Loucy (cell line): ENCODE results near the gene ZNF385C.

Experiments
- H2AFZ ChIP-seq: fragments of 200-600 bp; sonication (generic); 2 replicates; pipeline ENCODE4 v1.6.0; 2016; ENCODE audit warnings: antibody characterized with exemption, mild to moderate bottlenecking, low read length, moderate library complexity
- H3F3A ChIP-seq: fragments of 200-600 bp; 2 replicates; pipeline ENCODE4 v1.6.0; 2016; ENCODE audit warnings: antibody characterized with exemption, low read depth, mild to moderate bottlenecking
- H3K27me3 ChIP-seq: fragments of 200-600 bp; sonication (generic); 2 replicates; pipeline ENCODE4 v1.6.1; 2014; ENCODE audit warnings: low read length, mild to moderate bottlenecking; ENCODE audit not compliant: insufficient read depth, poor library complexity, severe bottlenecking
- H3K36me3 ChIP-seq: fragments of 200-600 bp; sonication (generic); 2 replicates; pipeline ENCODE4 v1.6.1; 2016; ENCODE audit warnings: low read length; ENCODE audit not compliant: insufficient read depth
- H3K4me1 ChIP-seq: fragments of 200-600 bp; sonication (generic); 2 replicates; pipeline ENCODE4 v1.5.1; 2014; ENCODE audit warnings: low read length, mild to moderate bottlenecking; ENCODE audit not compliant: insufficient read depth, poor library complexity, severe bottlenecking
- H3K4me2 ChIP-seq: fragments of 200-600 bp; sonication (generic); 2 replicates; pipeline ENCODE4 v1.6.0; 2014; ENCODE audit warnings: antibody characterized with exemption, low read length, low read depth, mild to moderate bottlenecking; ENCODE audit not compliant: poor library complexity, severe bottlenecking
- H3K4me3 ChIP-seq: fragments of 200-600 bp; sonication (generic); 2 replicates; pipeline ENCODE4 v1.5.1; 2014; ENCODE audit warnings: low read length, mild to moderate bottlenecking, mixed read lengths; ENCODE audit not compliant: poor library complexity, severe bottlenecking
- H3K79me2 ChIP-seq: fragments of 200-600 bp; sonication (generic); 2 replicates; pipeline ENCODE4 v1.6.1; 2014; ENCODE audit warnings: low read length; ENCODE audit not compliant: insufficient read depth
- H3K9ac ChIP-seq: fragments of 200-600 bp; sonication (generic); 2 replicates; pipeline ENCODE4 v1.6.0; 2014; ENCODE audit warnings: mild to moderate bottlenecking, low read depth, low read length, moderate library complexity; ENCODE audit not compliant: poor library complexity, severe bottlenecking
- H3K9me2 ChIP-seq: fragments of 200-600 bp; sonication (generic); replicated peaks from 2 replicates; pipeline ENCODE4 v1.6.1; 2016; ENCODE audit warnings: low read depth, low read length, mixed read lengths
- H3K9me3 ChIP-seq: fragments of 200-600 bp; sonication (generic); 2 replicates; pipeline ENCODE4 v1.6.1; 2014; ENCODE audit warnings: mild to moderate bottlenecking, antibody characterized with exemption, low read length, low read depth; ENCODE audit not compliant: insufficient read depth
- H4K20me1 ChIP-seq: fragments of 200-600 bp; sonication (generic); 2 replicates; pipeline ENCODE4 v1.6.0; 2014; ENCODE audit warnings: antibody characterized with exemption, low read length, mild to moderate bottlenecking; ENCODE audit not compliant: insufficient read depth, poor library complexity, severe bottlenecking
- CTCF ChIP-seq: fragments of 200-600 bp; sonication (generic); conservative IDR thresholded peaks from 2 replicates; pipeline ENCODE4 v1.5.1; 2014; ENCODE audit warnings: mild to moderate bottlenecking, antibody characterized with exemption, low read length
- EZH2phosphoT487 ChIP-seq: fragments of 200-600 bp; IDR thresholded peaks from 2 replicates; pipeline ENCODE4 v1.6.1; 2018; ENCODE audit warnings: antibody characterized with exemption, mild to moderate bottlenecking, moderate library complexity, borderline replicate concordance

The ZNF385C gene

GRCh38 chr17:42002792-42003301 lies 95.4 kb downstream of the ZNF385C start:
- peaks cover 54% of the 10 kb centered on the region for H3K36me3 ChIP-seq
- no peaks in the 10 kb centered on the region for H3K27me3 ChIP-seq
- no peak overlapping the region for H3K4me3 ChIP-seq
- no peak overlapping the region for H3K4me2 ChIP-seq
- peaks cover 69% of the 10 kb centered on the region for H3K79me2 ChIP-seq
- no peak for TF ChIP-seq EZH2phosphoT487
- no peak for TF ChIP-seq CTCF
- H3K9me3 ChIP-seq: no peaks in the 10 kb centered on the region
- peaks cover 21% of the 10 kb centered on the region for H4K20me1 ChIP-seq
- no peaks in the 10 kb centered on the region for H3K9me2 ChIP-seq
- no peak overlapping the region for H3K9ac ChIP-seq
- H3F3A ChIP-seq: no peaks in the 10 kb centered on the region
- no peaks in the 10 kb centered on the region for H3K4me1 ChIP-seq
- no peak overlapping the region for H2AFZ ChIP-seq

GRCh38 chr17:42002175-42002791 lies 96.0 kb downstream of the ZNF385C start:
- no peak overlapping the region for H3K4me2 ChIP-seq
- H3K4me1 ChIP-seq: no peaks in the 10 kb centered on the region
- H3F3A ChIP-seq: no peaks in the 10 kb centered on the region
- H3K79me2 ChIP-seq: peaks cover 64% of the 10 kb centered on the region
- no peaks in the 10 kb centered on the region for H3K9me3 ChIP-seq
- H3K36me3 ChIP-seq: peaks cover 59% of the 10 kb centered on the region
- H3K4me3 ChIP-seq: no peak overlapping the region
- TF ChIP-seq CTCF: no peak
- no peak for TF ChIP-seq EZH2phosphoT487
- peaks cover 21% of the 10 kb centered on the region for H4K20me1 ChIP-seq
- H3K9ac ChIP-seq: no peak overlapping the region
- no peak overlapping the region for H2AFZ ChIP-seq
- no peaks in the 10 kb centered on the region for H3K9me2 ChIP-seq
- H3K27me3 ChIP-seq: no peaks in the 10 kb centered on the region

- no peaks in the 10 kb centered on the region for H3K9me3 ChIP-seq
- no peak overlapping the region for H3K4me2 ChIP-seq
- no peaks in the 10 kb centered on the region for H3K27me3 ChIP-seq
- H3K4me1 ChIP-seq: no peaks in the 10 kb centered on the region
- peaks cover 58% of the 10 kb centered on the region for H3K79me2 ChIP-seq
- H2AFZ ChIP-seq: no peak overlapping the region
- H3K9ac ChIP-seq: no peak overlapping the region
- peaks cover 21% of the 10 kb centered on the region for H4K20me1 ChIP-seq
- H3K36me3 ChIP-seq: peaks cover 64% of the 10 kb centered on the region
- H3K9me2 ChIP-seq: no peaks in the 10 kb centered on the region
- H3K4me3 ChIP-seq: no peak overlapping the region
- TF ChIP-seq EZH2phosphoT487 (no peak), CTCF (no peak)
- H3F3A ChIP-seq: no peaks in the 10 kb centered on the region
Measured at GRCh38 chr17:42001729-42002128, 96.5 kb downstream of the ZNF385C start.
